ENCODE results near the gene ESRRA. TPM values are rescaled to one million over a fixed set of nuclear protein-coding genes. Genes with fewer than 3 reads are reported as not detected.

Gene ESRRA
- total and polyA plus RNA-seq, 2 of the 8 experiments (the other 6 are each of a cell fraction or from before 2014, with no cell fraction given): 18.2 to 37.0 TPM

- TF ChIP-seq NRF1 (IDR thresholded peaks at IDR 0.05; ENCODE audit: low read depth, low read length): no peak
- TF ChIP-seq SP4 (IDR thresholded peaks at IDR 0.05; ENCODE audit: low read length): no peak
- TF ChIP-seq SAP30 (IDR thresholded peaks at IDR 0.05; ENCODE audit: insufficient read depth, insufficient replicate concordance, low read length): no peak
- no peak for TF ChIP-seq EZH2 (IDR thresholded peaks at IDR 0.05; ENCODE audit: low read depth, low read length, severe bottlenecking)
- no peak for TF ChIP-seq YY1 (IDR thresholded peaks at IDR 0.05; ENCODE audit: low read depth, low read length)
- no peak for TF ChIP-seq JUN (IDR thresholded peaks at IDR 0.05; ENCODE audit: low read depth, low read length)
Measured at GRCh38 chr11:64312947-64313346, 7.6 kb downstream of the ESRRA start (continued).
